OCI-LY7 (cell line): ENCODE results near the gene PRPF38A. TPM values are rescaled to one million over a fixed set of nuclear protein-coding genes. Genes with fewer than 3 reads are reported as not detected.

Source experiments
- BruUV-seq: library from RNA; stranded (reverse); fragments of 400-500 nt; replicated peaks from 2 replicates; lab custom pipeline; 2021; lab: Mats Ljungman, UMichigan
- CTCF ChIA-PET: fragments of 300-600 bp; sonication (Branson Sonifier 250); formaldehyde crosslinking; loops from one replicate; lab custom pipeline; 2022; ENCODE audit warnings: antibody characterized with exemption; ENCODE audit not compliant: unreplicated experiment; lab: Charles Lee
- POLR2A ChIA-PET: fragments of 300-600 bp; sonication (Branson Sonifier 250); formaldehyde crosslinking; loops from one replicate; lab custom pipeline; 2022; ENCODE audit warnings: antibody characterized with exemption; lab: Charles Lee
- DNase-seq: peaks from one replicate; pipeline ENCODE4 v3.0.0-alpha.2; 2015; ENCODE audit warnings: low spot score
- H2AFZ ChIP-seq: fragments of 200-600 bp; sonication (generic), shearing (Covaris generic); 2 replicates; pipeline ENCODE4 v1.6.1; 2014; ENCODE audit warnings: mild to moderate bottlenecking, antibody characterized with exemption, low read length, moderate library complexity
- H3K27ac ChIP-seq: fragments of 200-600 bp; sonication (generic); 2 replicates; pipeline ENCODE4 v1.5.1; 2014; ENCODE audit warnings: mixed run types, low read depth, mild to moderate bottlenecking, moderate library complexity, low read length, inconsistent platforms; ENCODE audit not compliant: poor library complexity, severe bottlenecking
- H3K36me3 ChIP-seq: fragments of 200-600 bp; sonication (generic); 2 replicates; pipeline ENCODE4 v1.6.1; 2014; ENCODE audit warnings: mild to moderate bottlenecking, antibody characterized with exemption, low read length, moderate library complexity, mixed read lengths; ENCODE audit not compliant: insufficient read depth
- H3K4me1 ChIP-seq: fragments of 200-600 bp; sonication (generic); 2 replicates; pipeline ENCODE4 v1.5.1; 2014; ENCODE audit warnings: mild to moderate bottlenecking, low read length; ENCODE audit not compliant: insufficient read depth, poor library complexity, severe bottlenecking
- H3K4me2 ChIP-seq: fragments of 200-600 bp; sonication (generic); 2 replicates; pipeline ENCODE4 v1.6.1; 2014; ENCODE audit warnings: mild to moderate bottlenecking, low read length
- H3K4me3 ChIP-seq: fragments of 200-600 bp; sonication (generic); 2 replicates; pipeline ENCODE4 v1.5.1; 2014; ENCODE audit warnings: mild to moderate bottlenecking, low read depth, low read length; ENCODE audit not compliant: poor library complexity, severe bottlenecking
- H3K79me2 ChIP-seq: fragments of 200-600 bp; sonication (generic); 2 replicates; pipeline ENCODE4 v1.6.1; 2016; ENCODE audit warnings: low read depth, mild to moderate bottlenecking, low read length, moderate library complexity, mixed read lengths; ENCODE audit not compliant: insufficient read depth
- H3K9me2 ChIP-seq: fragments of 200-600 bp; sonication (generic); 2 replicates; pipeline ENCODE4 v1.6.1; 2016; ENCODE audit warnings: mild to moderate bottlenecking, low read length, mixed read lengths; ENCODE audit not compliant: insufficient read depth
- H3K9me3 ChIP-seq: fragments of 200-600 bp; sonication (generic); 2 replicates; pipeline ENCODE4 v1.6.1; 2014; ENCODE audit warnings: mild to moderate bottlenecking, mixed run types, low read length, mixed read lengths
- H4K20me1 ChIP-seq: fragments of 200-600 bp; sonication (generic); 2 replicates; pipeline ENCODE4 v1.6.1; 2014; ENCODE audit warnings: mild to moderate bottlenecking, antibody characterized with exemption, low read length, moderate library complexity, mixed read lengths; ENCODE audit not compliant: insufficient read depth
- EZH2phosphoT487 ChIP-seq: fragments of 200-600 bp; sonication (generic); IDR thresholded peaks from 2 replicates; pipeline ENCODE4 v1.6.1; 2018; ENCODE audit warnings: low read depth, borderline replicate concordance, mild to moderate bottlenecking, mixed run types, antibody characterized with exemption, low read length, moderate library complexity, mixed read lengths
- intact Hi-C: fragments of 100-400 bp; cut with micrococcal nuclease; formaldehyde crosslinking; loops from one replicate; pipeline ENCODE4 v1.10.0; 2022; ENCODE audit not compliant: unreplicated experiment
- total RNA-seq, 2 experiments: library from RNA; depleted of rRNA in 1 of 2; stranded (reverse); fragments of >200 nt in 1 of 2; shearing (Covaris generic) in 1 of 2; gene quantifications; 2 replicates each; pipeline ENCODE4 v1.2.3, GENCODE V29; 2014 to 2022
- TF ChIP-seq, protein P1 (sequence below): fragments of 200-600 bp; sonication (generic); conservative IDR thresholded peaks from 2 replicates; pipeline ENCODE4 v1.5.1; 2014; ENCODE audit warnings: mild to moderate bottlenecking, antibody characterized with exemption, low read length, moderate library complexity, mixed read lengths

PRPF38A gene
- total RNA-seq, 2 experiments from 2014 or later = 23.6 to 82.3 TPM

DNA sequence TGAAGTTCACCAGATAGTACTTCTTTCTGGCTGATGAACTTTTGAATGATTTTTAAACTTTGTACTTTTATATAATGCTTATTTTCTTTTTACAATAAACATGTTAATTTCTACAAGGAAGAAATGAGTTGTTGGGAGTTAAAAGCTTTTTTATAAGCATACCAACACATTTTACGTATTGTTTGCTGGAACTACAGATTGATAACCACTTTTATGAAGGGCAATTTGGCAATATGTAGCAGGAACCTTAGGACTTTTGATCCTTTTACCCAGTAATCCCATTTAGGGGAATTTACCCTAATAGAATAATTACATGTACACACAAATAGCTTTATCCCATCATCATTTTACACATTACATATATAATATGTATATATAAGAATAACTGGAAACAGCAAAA lies 16.3 kb downstream of the PRPF38A start:
- POLR2A ChIA-PET = interaction anchor here (0.9 kb wide), 1 partner anchor 259 kb away, joined by 3 read pairs; no protein-coding TSS in a partner anchor
- H3K36me3 ChIP-seq = peaks cover 95% of the 10 kb centered on the region
- no peak overlapping the region for H3K4me2 ChIP-seq
- no peak overlapping the region for H3K4me3 ChIP-seq
- no peak overlapping the region for H2AFZ ChIP-seq
- TF ChIP-seq EZH2phosphoT487 = no peak
- TF ChIP-seq, protein P1, sequence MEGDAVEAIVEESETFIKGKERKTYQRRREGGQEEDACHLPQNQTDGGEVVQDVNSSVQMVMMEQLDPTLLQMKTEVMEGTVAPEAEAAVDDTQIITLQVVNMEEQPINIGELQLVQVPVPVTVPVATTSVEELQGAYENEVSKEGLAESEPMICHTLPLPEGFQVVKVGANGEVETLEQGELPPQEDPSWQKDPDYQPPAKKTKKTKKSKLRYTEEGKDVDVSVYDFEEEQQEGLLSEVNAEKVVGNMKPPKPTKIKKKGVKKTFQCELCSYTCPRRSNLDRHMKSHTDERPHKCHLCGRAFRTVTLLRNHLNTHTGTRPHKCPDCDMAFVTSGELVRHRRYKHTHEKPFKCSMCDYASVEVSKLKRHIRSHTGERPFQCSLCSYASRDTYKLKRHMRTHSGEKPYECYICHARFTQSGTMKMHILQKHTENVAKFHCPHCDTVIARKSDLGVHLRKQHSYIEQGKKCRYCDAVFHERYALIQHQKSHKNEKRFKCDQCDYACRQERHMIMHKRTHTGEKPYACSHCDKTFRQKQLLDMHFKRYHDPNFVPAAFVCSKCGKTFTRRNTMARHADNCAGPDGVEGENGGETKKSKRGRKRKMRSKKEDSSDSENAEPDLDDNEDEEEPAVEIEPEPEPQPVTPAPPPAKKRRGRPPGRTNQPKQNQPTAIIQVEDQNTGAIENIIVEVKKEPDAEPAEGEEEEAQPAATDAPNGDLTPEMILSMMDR = no peak
- H4K20me1 ChIP-seq = no peaks in the 10 kb centered on the region
- H3K79me2 ChIP-seq = no peaks in the 10 kb centered on the region
- intact Hi-C loops = no loop called here
- CTCF ChIA-PET = interaction anchor here (1.0 kb wide), 1 partner anchor 17 kb away, joined by 3 read pairs; no protein-coding TSS in a partner anchor
- no peaks in the 10 kb centered on the region for H3K9me2 ChIP-seq
- no peak for DNase-seq
- H3K27ac ChIP-seq = no peak overlapping the region
- no TSS peak for BruUV-seq
- no peaks in the 10 kb centered on the region for H3K9me3 ChIP-seq
- H3K4me1 ChIP-seq = no peaks in the 10 kb centered on the region

DNA sequence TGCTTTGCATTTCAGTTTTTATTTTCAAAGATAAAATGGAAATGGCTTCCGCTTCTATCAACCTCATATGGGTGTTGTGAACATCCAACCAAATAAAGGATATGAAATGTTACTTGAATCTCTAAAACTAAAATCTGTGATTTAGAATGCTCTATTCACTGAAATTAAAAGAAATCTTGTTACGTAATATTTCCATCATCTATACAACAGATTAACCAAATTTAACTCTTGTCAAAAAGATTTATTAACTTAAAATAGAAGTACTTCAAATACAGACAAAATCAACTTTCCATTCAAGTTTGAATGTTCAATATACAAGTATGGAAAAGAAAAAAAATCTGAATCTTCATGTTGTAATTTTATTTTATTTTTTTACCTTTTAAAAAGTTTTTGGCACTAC lies 18.7 kb downstream of the PRPF38A start:
- TF ChIP-seq, protein P1 = no peak
- no peak for TF ChIP-seq EZH2phosphoT487
- POLR2A ChIA-PET = no interaction called here
- H3K36me3 ChIP-seq = peaks cover 78% of the 10 kb centered on the region
- H3K4me1 ChIP-seq = no peaks in the 10 kb centered on the region
- no peak for DNase-seq
- no peak overlapping the region for H3K4me3 ChIP-seq
- no peak overlapping the region for H3K4me2 ChIP-seq
- no peaks in the 10 kb centered on the region for H3K9me2 ChIP-seq
- no peak overlapping the region for H2AFZ ChIP-seq
- CTCF ChIA-PET = no interaction called here
- no peak overlapping the region for H3K27ac ChIP-seq
- no peaks in the 10 kb centered on the region for H3K79me2 ChIP-seq
- H3K9me3 ChIP-seq = no peaks in the 10 kb centered on the region
- no TSS peak for BruUV-seq
- H4K20me1 ChIP-seq = no peaks in the 10 kb centered on the region
- intact Hi-C loops = no loop called here

DNA sequence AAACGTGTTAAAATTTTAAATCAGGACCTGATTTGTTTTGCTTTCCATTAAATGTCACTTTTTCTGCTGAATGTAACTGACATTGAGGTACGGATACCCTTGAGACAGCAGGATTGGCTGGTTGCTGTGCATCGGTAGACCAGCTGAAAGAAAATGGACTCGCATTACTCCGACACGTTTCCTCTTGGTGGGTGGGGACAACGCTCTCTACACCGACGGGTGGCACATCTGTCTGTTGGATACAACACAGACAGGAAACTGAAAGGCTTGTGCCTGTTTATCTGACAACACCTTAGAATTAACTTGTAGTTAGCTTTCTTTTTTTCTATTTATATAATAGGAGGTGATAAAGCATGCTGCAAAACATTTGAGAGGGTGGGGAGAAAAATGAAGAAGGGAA lies 19.4 kb downstream of the PRPF38A start:
- intact Hi-C loops = no loop called here
- POLR2A ChIA-PET = no interaction called here
- H4K20me1 ChIP-seq = no peaks in the 10 kb centered on the region
- no TSS peak for BruUV-seq
- no peak overlapping the region for H3K4me3 ChIP-seq
- no peaks in the 10 kb centered on the region for H3K9me2 ChIP-seq
- CTCF ChIA-PET = no interaction called here
- no peaks in the 10 kb centered on the region for H3K4me1 ChIP-seq
- no peaks in the 10 kb centered on the region for H3K9me3 ChIP-seq
- H3K36me3 ChIP-seq = peaks cover 73% of the 10 kb centered on the region
- no peaks in the 10 kb centered on the region for H3K79me2 ChIP-seq
- TF ChIP-seq, protein P1 = no peak
- no peak for TF ChIP-seq EZH2phosphoT487
- no peak overlapping the region for H3K4me2 ChIP-seq
- no peak overlapping the region for H2AFZ ChIP-seq
- no peak overlapping the region for H3K27ac ChIP-seq
- DNase-seq = no peak
